GM19452 (cell line): Measurements from ENCODE around the gene LRRC3C.

Experiments used
- ATAC-seq: cut with Tn5 transposase; IDR thresholded peaks from one replicate; pipeline ENCODE4 v1.9.1; 2021; ENCODE audit not compliant: unreplicated experiment

LRRC3C gene

GRCh38 chr17:39974433-39974832 is 46.9 kb downstream of the LRRC3C start:
- no peak for ATAC-seq

- ATAC-seq = no peak
These were observed 48.3 kb downstream of the LRRC3C start for GRCh38 chr17:39975801-39976200.

- no peak for ATAC-seq
These were observed 51.6 kb downstream of the LRRC3C start for GRCh38 chr17:39979016-39979670.

GRCh38 chr17:39979893-39980350 is 52.4 kb downstream of the LRRC3C start:
- peak; percentile 13 for ATAC-seq

GRCh38 chr17:39980351-39981206 is 53.0 kb downstream of the LRRC3C start, which contains the start of gene PSMD3:
Gene PSMD3, plus strand, starts transcription at chr17:39980807. Its CDS starts 164 bp downstream, at chr17:39980971.
- ATAC-seq = peak; percentile 93

- ATAC-seq = no peak
These were observed 53.7 kb downstream of the LRRC3C start for GRCh38 chr17:39981207-39981741.

GRCh38 chr17:39981766-39982375 is 54.3 kb downstream of the LRRC3C start:
- ATAC-seq = no peak

- no peak for ATAC-seq
These were observed 60.8 kb downstream of the LRRC3C start for GRCh38 chr17:39988206-39988810.

GRCh38 chr17:39994448-39994847 is 66.9 kb downstream of the LRRC3C start:
- ATAC-seq = no peak
